ENCODE results near the gene NFS1. TPM values are rescaled to one million over a fixed set of nuclear protein-coding genes. Genes with fewer than 3 reads are reported as not detected.

Gene NFS1
- total RNA-seq, 1 donor = 40.6 TPM

- H3K4me3 ChIP-seq (ENCODE audit: low read depth, low read length) = peak overlapping the region; percentile 27
- no peak for TF ChIP-seq CTCF (IDR thresholded peaks at IDR 0.05; ENCODE audit: insufficient read depth, low read depth, low read length)
- DNase-seq (ENCODE audit: low read depth) = no peak
Measured at GRCh38 chr20:35738410-35739179, 39.4 kb upstream of the NFS1 start.

DNA sequence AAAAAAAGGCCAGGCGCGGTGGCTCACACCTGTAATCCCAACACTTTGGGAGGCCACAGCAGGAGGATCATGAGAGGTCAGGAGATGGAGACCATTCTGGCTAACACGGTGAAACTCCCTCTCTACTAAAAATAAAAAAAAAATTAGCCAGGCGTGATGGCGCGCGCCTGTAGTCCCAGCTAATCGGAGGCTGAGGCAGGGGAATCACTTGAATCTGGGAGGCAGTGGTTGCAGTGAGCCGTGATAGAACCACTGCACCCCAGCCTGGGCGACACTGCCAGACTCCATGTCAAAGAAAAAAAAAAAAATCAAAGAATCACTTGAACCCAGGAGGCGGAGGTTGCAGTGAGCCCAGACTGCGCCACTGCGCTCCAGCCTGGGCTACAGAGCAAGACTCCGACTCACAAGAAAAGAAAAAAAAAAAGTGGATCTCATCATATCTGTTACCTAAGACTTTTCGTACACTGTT, 38.7 kb upstream of the NFS1 start:
- no peak for DNase-seq (ENCODE audit: low read depth)
- no peak overlapping the region for H3K4me3 ChIP-seq (ENCODE audit: low read depth, low read length)
- TF ChIP-seq CTCF (IDR thresholded peaks at IDR 0.05; ENCODE audit: insufficient read depth, low read depth, low read length) = no peak

DNA sequence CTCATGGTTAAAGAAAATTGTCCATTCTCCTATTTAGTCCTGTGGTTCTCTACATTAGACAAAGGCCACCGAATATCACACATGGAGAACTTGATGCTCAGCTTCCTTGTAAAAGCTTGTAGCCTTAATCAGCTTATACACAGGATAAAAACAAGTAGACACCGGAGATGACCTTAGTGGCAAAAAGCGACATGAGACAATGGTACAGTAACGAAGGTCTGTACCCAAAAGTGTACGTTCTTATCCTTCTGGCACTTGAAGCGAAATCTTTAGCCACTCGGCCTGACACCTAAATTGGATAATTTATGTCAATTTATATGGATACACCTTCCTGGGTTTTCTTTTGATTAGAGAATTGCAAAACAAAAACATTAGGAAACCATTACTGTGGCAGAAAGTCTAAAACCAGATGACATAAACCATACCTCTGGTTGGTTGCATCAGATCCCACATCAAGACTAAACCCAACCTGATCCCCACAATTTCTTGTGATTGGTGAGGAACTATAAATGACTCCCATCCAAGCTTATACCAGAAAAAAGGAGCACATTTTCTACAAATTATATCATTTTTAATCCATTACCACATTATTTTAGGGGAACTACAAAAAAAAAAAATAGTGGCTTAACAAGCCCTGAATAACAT, 36.8 kb upstream of the NFS1 start:
- DNase-seq (ENCODE audit: low read depth) = peak; percentile 52
- no peak for TF ChIP-seq CTCF (IDR thresholded peaks at IDR 0.05; ENCODE audit: insufficient read depth, low read depth, low read length)
- H3K4me3 ChIP-seq (ENCODE audit: low read depth, low read length) = peak overlapping the region; percentile 3

- no peak overlapping the region for H3K4me3 ChIP-seq (ENCODE audit: low read depth, low read length)
- DNase-seq (ENCODE audit: low read depth) = no peak
- no peak for TF ChIP-seq CTCF (IDR thresholded peaks at IDR 0.05; ENCODE audit: insufficient read depth, low read depth, low read length)
Measured at GRCh38 chr20:35734777-35735649, 35.9 kb upstream of the NFS1 start.

DNA sequence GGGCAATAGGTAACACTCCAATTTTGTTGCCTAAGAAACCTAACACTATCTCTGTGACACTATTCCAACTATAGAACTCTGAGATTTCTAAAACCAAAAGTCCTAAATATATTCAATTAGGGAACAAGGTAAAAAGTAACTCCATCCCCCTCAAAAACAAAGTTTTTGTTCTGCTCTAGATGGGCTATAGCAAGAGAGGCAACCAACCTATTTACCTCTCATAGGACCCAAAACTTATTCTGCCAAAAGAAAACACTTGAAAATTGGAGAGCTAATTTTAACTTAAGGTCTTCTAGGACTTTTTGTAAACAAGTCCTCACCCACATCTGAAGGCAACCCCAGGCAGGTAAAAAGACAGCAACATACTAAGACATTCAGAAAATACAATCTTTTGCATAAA, 35.2 kb upstream of the NFS1 start:
- TF ChIP-seq CTCF (IDR thresholded peaks at IDR 0.05; ENCODE audit: insufficient read depth, low read depth, low read length) = no peak
- DNase-seq (ENCODE audit: low read depth) = no peak
- no peak overlapping the region for H3K4me3 ChIP-seq (ENCODE audit: low read depth, low read length)

DNA sequence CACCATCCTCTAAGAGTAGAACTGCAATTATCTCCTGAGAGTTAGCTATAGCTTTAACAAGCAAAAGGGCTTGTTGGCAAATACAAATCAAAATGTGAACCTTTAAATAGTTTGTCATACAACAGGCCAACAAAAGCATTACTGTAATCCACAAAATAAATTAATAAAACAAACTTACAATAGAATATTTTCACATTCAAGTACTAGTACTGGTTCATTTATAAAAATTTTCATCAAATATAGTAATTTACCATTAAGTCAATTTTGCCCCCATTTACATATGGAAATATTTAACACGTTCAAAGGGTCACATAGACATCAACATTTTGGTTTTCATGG, 33.5 kb upstream of the NFS1 start:
- no peak for TF ChIP-seq CTCF (IDR thresholded peaks at IDR 0.05; ENCODE audit: insufficient read depth, low read depth, low read length)
- no peak overlapping the region for H3K4me3 ChIP-seq (ENCODE audit: low read depth, low read length)
- DNase-seq (ENCODE audit: low read depth) = no peak

Data from fibroblast of villous mesenchyme (primary cell).